NCI-H510A treated with DMSO at 0.1 percent for 48 hours (cell line): ENCODE results near the gene HOXD12.

Source experiments
- DNase-seq: peaks from one replicate; lab custom pipeline; 2025; lab: John Stamatoyannopoulos, UW

HOXD12 gene

GRCh38 chr2:176105730-176106580 is 6.4 kb downstream of the HOXD12 start:
- DNase-seq, result no peak

- DNase-seq, result peak; percentile 83
Measured at GRCh38 chr2:176106581-176107539, 7.3 kb downstream of the HOXD12 start, which contains the start of gene HOXD11. Gene HOXD11, plus strand, starts transcription at chr2:176107280. Its CDS starts 76 bp downstream, at chr2:176107356.

- no peak for DNase-seq
Measured at GRCh38 chr2:176107731-176108181, 8.2 kb downstream of the HOXD12 start.

GRCh38 chr2:176109192-176109901 is 9.8 kb downstream of the HOXD12 start:
- no peak for DNase-seq

- DNase-seq, result no peak
Measured at GRCh38 chr2:176109946-176110345, 10.4 kb downstream of the HOXD12 start.

GRCh38 chr2:176110415-176111308 is 11.1 kb downstream of the HOXD12 start:
- DNase-seq, result no peak

GRCh38 chr2:176111309-176111663 is 11.7 kb downstream of the HOXD12 start:
- peak; percentile 86 for DNase-seq

- DNase-seq, result no peak
Measured at GRCh38 chr2:176111846-176112374, 12.3 kb downstream of the HOXD12 start.

- DNase-seq, result no peak
Measured at GRCh38 chr2:176112375-176113302, 13.0 kb downstream of the HOXD12 start.

- DNase-seq, result peak; percentile 90
Measured at GRCh38 chr2:176114120-176114929, 14.7 kb downstream of the HOXD12 start.

- no peak for DNase-seq
Measured at GRCh38 chr2:176114930-176115625, 15.5 kb downstream of the HOXD12 start.

- no peak for DNase-seq
Measured at GRCh38 chr2:176115883-176116813, 16.6 kb downstream of the HOXD12 start, which contains the start of gene HOXD10. Gene HOXD10, plus strand, starts transcription at chr2:176116778. Its CDS starts 56 bp downstream, at chr2:176116834.

GRCh38 chr2:176117162-176117822 is 17.7 kb downstream of the HOXD12 start:
- DNase-seq, result no peak

GRCh38 chr2:176117823-176118371 is 18.3 kb downstream of the HOXD12 start:
- DNase-seq, result no peak

GRCh38 chr2:176118601-176119339 is 19.2 kb downstream of the HOXD12 start:
- DNase-seq, result peak; percentile 65
